Memory B cell (primary cell): ENCODE data around the gene LRRC28.

Source experiments
- ATAC-seq: fragments of 150-1000 bp; cut with Tn5 transposase; 2 replicates; pipeline ENCODE4 v1.10.0; 2021; ENCODE audit warnings: low read depth, mild to moderate bottlenecking, moderate library complexity
- DNase-seq, 2 donors: peaks; one replicate each; pipeline ENCODE4 v3.0.0; 2022; ENCODE audit warnings: low spot score in 2 of 2
- H3K27ac Mint-ChIP-seq: one replicate; pipeline ENCODE4 v1.8.0; 2022; ENCODE audit warnings: mild to moderate bottlenecking, moderate library complexity, mixed read lengths
- H3K27me3 Mint-ChIP-seq: one replicate; pipeline ENCODE4 v1.8.0; 2022; ENCODE audit warnings: mixed read lengths
- H3K36me3 Mint-ChIP-seq: one replicate; pipeline ENCODE4 v1.8.0; 2022; ENCODE audit warnings: mild to moderate bottlenecking, mixed read lengths
- H3K4me1 Mint-ChIP-seq: one replicate; pipeline ENCODE4 v1.8.0; 2022; ENCODE audit warnings: mixed read lengths
- H3K4me3 Mint-ChIP-seq: one replicate; pipeline ENCODE4 v1.8.0; 2022; ENCODE audit warnings: mild to moderate bottlenecking, moderate library complexity, mixed read lengths
- H3K9me3 Mint-ChIP-seq: one replicate; pipeline ENCODE4 v1.8.0; 2022; ENCODE audit warnings: mixed read lengths

Gene LRRC28

DNA sequence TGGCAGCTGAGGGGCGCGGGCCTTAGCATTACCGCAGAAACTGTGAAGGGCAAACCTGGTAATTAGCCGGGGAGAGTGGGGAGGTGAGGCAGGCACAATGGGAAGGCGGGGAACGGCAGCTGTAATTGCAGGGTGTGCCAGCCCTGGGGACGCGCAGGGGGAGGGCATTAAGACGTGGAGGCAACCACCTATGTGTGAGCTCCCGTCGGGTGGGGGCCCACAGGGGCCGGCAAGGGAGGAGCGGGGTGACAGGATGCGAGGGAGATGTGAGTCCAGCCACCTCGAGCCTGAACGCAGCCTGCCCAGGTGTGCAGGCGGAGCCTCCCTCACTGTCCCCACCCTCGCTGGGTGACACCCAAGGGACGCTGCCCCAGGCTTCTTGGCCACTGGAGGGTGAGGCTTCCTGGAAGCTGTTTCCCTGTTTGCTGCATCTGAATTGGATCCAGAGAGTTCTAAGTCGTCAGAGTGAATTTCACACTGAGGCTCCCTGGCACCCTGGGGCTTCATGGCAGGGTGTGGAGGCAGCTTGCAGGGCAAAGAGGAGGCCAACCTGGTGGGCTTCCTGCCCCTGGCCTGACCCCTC, 183.9 kb downstream of the LRRC28 start:
- Mint-ChIP-seq H3K27ac (peak overlapping the region; percentile 78), H3K9me3 (no peaks in the 10 kb centered on the region), H3K36me3 (no peaks in the 10 kb centered on the region), H3K27me3 (no peaks in the 10 kb centered on the region), H3K4me3 (peak overlapping the region; percentile 76), H3K4me1 (peaks cover 30% of the 10 kb centered on the region)
- DNase-seq (no peak), ATAC-seq (peak; percentile 65)

- Mint-ChIP-seq H3K9me3 (no peaks in the 10 kb centered on the region), H3K36me3 (no peaks in the 10 kb centered on the region), H3K4me1 (peaks cover 30% of the 10 kb centered on the region), H3K27ac (peak overlapping the region; percentile 78), H3K27me3 (no peaks in the 10 kb centered on the region), H3K4me3 (no peak overlapping the region)
- DNase-seq (no peak), ATAC-seq (no peak)
Measured at GRCh38 chr15:99435877-99436541, 184.7 kb downstream of the LRRC28 start.

- H3K4me1 Mint-ChIP-seq, result peaks cover 25% of the 10 kb centered on the region
- no peak for ATAC-seq
- DNase-seq, result no peak
- no peaks in the 10 kb centered on the region for H3K9me3 Mint-ChIP-seq
- H3K27ac Mint-ChIP-seq, result peak overlapping the region; percentile 38
- no peak overlapping the region for H3K4me3 Mint-ChIP-seq
- no peaks in the 10 kb centered on the region for H3K27me3 Mint-ChIP-seq
- H3K36me3 Mint-ChIP-seq, result no peaks in the 10 kb centered on the region
Measured at GRCh38 chr15:99436542-99437314, 185.4 kb downstream of the LRRC28 start.

DNA sequence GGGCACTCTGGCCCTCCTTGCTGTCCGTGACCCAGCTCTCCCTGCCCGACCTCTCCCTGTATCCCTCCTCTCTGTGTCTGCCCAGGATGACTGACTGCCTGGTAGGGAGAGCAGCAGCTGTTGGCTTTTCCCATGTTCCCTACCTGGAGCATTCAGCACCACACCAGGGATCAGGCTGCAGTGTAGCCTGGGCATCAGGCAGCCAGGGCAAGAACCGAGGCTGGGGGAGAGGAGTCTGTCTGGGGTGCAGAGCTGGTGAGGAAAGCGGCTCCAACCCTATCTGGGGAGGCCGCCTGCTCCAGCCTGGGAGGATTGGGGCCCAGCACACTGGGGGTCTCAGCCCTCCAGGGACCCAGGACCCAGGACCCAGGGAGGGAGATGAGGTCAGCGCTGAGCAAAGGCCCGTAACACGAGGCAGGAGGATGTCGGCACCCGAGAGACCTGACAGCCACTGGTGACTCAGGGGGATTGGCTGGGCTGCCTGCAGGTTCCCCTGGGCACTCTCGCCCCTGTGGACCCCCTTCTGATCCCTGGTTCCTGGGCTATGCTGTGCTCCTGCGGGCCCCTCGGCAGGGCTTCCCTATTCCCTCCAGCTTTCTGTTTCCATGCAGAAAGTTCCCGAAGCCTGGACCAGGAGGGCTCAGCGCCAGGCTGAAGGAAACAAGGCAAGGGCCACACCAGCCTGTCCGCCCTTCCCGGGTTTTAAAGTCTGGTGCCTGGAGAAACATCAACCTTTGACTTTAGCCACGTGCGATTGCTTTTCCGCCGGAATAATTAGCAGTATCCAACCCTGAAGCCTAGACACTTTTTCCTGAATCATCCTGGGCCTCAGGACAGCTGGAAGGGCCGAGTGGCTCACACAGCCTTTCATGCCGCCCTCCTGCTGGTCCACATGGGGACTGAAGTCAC, 186.3 kb downstream of the LRRC28 start:
- Mint-ChIP-seq H3K9me3 (no peaks in the 10 kb centered on the region), H3K27ac (peak overlapping the region; percentile 38), H3K27me3 (no peaks in the 10 kb centered on the region), H3K4me1 (peaks cover 26% of the 10 kb centered on the region), H3K36me3 (no peaks in the 10 kb centered on the region), H3K4me3 (no peak overlapping the region)
- ATAC-seq, result no peak
- DNase-seq, result no peak

DNA sequence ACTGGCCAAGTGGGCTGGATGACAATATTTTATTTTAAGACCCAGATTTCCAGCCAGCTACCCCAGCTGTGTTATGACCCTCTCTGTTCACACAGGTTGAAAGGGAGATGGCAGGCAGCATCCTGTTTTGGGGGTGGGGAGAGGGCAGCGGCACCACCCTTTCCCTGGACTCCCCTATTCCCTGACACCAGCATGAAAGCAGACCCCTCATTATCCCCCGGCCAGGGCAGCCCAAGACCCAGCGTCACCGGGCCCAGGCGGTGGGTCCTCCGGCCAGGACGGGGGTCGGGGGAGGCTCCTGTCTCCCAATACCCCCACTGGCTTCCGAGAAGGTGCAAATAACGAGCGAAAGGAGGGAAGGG, 186.9 kb downstream of the LRRC28 start:
- H3K27ac Mint-ChIP-seq, result no peak overlapping the region
- H3K27me3 Mint-ChIP-seq, result no peaks in the 10 kb centered on the region
- DNase-seq, result no peak
- H3K4me1 Mint-ChIP-seq, result peaks cover 31% of the 10 kb centered on the region
- ATAC-seq, result no peak
- H3K36me3 Mint-ChIP-seq, result no peaks in the 10 kb centered on the region
- H3K4me3 Mint-ChIP-seq, result no peak overlapping the region
- no peaks in the 10 kb centered on the region for H3K9me3 Mint-ChIP-seq

GRCh38 chr15:99438691-99439523, 187.6 kb downstream of the LRRC28 start:
- Mint-ChIP-seq H3K27me3 (no peaks in the 10 kb centered on the region), H3K4me3 (no peak overlapping the region), H3K27ac (no peak overlapping the region), H3K9me3 (no peaks in the 10 kb centered on the region), H3K4me1 (peaks cover 31% of the 10 kb centered on the region), H3K36me3 (no peaks in the 10 kb centered on the region)
- DNase-seq (no peak), ATAC-seq (no peak)

GRCh38 chr15:99439524-99439835, 188.2 kb downstream of the LRRC28 start:
- no peak for ATAC-seq
- peaks cover 29% of the 10 kb centered on the region for H3K4me1 Mint-ChIP-seq
- H3K36me3 Mint-ChIP-seq, result no peaks in the 10 kb centered on the region
- DNase-seq, result no peak
- no peak overlapping the region for H3K27ac Mint-ChIP-seq
- H3K9me3 Mint-ChIP-seq, result no peaks in the 10 kb centered on the region
- H3K27me3 Mint-ChIP-seq, result no peaks in the 10 kb centered on the region
- H3K4me3 Mint-ChIP-seq, result no peak overlapping the region

- ATAC-seq (no peak), DNase-seq (no peak)
- Mint-ChIP-seq H3K36me3 (no peaks in the 10 kb centered on the region), H3K4me3 (no peak overlapping the region), H3K4me1 (peaks cover 23% of the 10 kb centered on the region), H3K27me3 (no peaks in the 10 kb centered on the region), H3K9me3 (no peaks in the 10 kb centered on the region), H3K27ac (no peak overlapping the region)
Measured at GRCh38 chr15:99440029-99440428, 188.7 kb downstream of the LRRC28 start.
